Stimulated activated CD4-positive, alpha-beta T cell treated with anti-CD3 and anti-CD28 coated beads, Interleukin-12 subunit alpha, Interleukin-12 subunit beta, amount 100 ng/mL, for 4 hours (primary cell): Measurements from ENCODE around the gene CACNA1C.
A peak's percentile ranks its signal among the peaks of the same experiment; 100 is the strongest.

Source experiments
- DNase-seq: peaks from one replicate; pipeline ENCODE4 v3.0.0-alpha.2; 2020

Gene CACNA1C

DNA sequence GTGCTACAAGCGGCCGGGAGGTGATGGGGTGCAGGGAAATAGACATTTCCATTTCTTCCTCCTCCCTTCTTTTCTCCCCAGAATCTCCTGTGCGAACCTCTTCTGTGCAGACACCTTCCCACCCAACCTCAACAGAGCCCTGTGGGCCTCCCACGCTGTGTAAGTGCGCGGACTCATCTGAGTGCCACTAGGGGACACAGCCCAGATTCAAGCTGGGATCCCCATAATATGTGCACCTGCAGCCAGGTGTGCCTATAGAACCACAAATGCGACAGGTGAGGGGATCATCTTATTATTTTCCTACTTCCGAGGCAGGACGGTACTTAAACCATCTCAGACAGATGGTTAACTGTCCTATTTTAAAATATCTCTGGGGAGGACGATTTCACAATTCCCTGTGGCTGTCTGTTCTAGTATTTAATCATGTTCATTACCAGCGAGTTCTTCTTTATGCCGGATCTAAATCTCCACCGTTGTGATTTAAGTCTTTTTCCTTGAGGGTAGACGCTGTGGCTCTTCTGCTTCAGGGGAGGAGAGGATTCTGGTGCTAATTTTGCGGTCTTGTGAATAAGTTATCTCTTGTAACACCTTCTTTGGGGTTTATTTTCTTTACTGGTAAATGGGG is 17.2 kb upstream of the CACNA1C start:
- DNase-seq: no peak

DNA sequence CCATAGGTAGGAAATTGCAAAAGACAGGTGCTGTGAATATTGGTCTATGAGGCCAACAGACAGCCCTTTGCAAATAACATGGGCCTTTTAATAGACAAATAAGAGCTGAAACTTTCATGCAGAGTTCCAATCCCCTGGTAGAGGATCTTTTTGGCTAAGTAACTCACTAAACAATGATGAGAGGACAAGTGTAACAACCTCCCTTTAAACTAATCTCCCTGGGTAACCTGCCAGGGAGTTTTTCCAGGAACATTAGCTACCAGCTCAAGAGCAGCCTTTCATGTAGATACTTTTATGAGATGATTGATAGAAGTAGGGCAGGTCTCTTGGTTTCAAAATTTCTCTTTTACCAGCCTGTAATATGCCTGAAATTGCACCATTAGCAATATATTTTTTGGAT is 13.8 kb upstream of the CACNA1C start:
- no peak for DNase-seq

DNA sequence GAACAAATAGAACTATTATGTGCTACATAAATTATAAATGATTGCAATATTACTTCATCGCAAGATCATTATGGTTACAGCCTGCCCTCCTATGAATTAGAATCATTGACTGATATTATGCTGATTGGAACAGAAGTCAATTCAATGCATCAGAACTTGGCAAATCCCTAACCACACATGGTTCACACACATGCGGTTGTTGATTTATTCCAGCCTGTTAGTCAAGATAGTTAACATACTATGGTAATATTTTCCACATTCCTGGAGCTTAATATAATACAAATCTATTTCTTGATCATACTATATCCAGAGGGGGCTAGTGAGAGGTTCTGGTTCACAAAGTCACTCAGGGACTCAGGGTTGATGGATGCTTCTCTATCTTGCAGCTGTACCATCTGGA is 9.7 kb upstream of the CACNA1C start:
- no peak for DNase-seq

DNA sequence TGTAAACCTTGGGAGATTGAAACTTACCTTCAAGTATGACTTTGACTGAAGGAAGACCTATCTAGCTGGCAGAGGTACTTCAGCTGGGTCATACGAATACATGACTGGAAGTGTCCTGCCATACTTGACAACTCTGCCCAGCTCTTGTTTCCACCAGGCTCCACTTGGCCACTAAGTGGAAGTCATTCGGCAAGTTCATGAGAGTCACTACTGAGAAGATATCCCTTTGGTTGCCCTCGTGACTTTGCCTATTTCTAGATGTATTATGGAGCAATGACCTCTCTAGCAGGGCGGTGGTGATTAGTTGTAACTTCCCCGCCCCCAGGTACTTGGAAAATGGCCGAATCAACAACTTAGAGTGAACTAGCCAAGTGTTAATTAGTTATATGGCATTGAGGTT is 8.6 kb upstream of the CACNA1C start:
- no peak for DNase-seq

DNA sequence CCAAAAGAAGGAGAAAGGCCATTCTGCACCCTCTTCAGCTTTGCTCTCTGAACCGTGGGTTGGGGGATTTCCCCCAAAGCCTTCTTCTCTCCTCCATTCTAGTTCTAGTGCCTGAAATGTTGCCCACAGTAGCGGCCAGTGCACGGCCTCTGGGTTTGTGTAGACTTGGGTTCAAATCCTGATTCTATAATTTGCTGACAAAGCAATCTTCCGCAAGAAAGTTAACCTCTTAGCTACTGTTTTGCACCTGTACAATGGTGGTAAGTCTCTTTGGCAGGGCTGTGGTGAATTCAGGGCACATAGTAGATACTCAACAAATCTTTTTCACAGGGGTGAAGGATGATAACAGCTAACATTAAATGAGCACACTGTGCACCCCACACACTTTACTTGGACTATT is 5.8 kb upstream of the CACNA1C start:
- no peak for DNase-seq

DNA sequence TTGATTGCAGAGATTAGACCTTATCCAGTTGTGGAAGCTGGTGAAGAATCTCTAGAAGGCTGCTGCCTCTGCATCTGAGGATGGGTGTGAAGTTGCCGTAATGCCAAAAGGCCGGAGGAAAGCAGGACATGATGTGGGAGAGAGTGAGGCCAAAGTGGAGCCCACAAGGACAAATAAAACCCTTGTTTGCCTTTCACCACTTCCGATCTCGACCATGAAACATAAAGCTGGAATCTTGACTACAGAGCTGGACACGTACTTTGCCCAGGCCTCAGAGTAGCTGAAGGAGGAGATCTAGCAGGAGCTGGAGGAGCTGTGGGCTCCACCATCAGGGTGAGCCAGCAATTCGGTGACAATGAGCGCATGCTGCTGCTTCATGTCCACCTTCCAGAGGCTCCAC is 5.0 kb upstream of the CACNA1C start:
- no peak for DNase-seq

DNA sequence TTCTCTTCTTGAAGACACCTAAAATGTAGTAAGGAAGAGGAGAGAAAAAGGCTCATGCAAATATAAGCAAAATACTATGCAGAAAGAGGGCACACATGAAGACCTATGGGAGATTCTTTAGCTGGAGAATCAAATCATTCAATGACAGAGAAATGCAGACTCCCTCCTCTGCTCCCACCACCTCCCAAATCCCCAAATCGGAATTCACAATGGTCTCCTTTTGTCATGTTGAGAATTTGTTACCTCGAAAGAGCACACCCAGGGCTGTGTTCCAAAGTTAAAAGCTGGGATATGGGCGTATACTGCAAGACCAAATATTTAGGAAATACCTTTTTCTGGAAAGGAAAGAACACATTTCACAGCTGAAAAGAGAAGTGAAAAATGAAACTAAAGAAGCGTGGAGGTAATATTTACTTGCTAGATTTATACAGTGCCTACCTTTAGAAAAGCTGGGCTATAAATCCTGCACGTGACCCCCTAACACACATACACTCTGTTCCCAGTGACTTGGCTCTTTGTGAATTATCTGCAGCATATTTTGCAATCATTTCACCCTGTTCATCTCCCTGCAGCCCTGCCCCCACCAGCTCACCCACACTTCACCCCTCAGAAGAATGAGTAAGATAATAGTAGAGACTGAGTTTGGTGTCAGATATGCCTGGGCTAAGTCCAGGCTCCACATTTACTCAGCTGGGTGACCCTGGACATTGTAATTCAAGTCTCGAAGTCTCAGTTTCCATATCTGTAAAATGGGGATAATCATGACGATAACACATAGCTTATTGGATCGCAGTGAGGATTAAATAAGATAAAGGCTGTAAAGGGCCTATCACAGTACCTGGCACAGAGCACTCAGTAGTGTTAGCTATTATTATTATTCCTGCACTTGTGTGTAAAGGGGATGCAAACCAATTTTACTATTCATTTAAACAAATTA is 2.9 kb upstream of the CACNA1C start:
- no peak for DNase-seq

DNA sequence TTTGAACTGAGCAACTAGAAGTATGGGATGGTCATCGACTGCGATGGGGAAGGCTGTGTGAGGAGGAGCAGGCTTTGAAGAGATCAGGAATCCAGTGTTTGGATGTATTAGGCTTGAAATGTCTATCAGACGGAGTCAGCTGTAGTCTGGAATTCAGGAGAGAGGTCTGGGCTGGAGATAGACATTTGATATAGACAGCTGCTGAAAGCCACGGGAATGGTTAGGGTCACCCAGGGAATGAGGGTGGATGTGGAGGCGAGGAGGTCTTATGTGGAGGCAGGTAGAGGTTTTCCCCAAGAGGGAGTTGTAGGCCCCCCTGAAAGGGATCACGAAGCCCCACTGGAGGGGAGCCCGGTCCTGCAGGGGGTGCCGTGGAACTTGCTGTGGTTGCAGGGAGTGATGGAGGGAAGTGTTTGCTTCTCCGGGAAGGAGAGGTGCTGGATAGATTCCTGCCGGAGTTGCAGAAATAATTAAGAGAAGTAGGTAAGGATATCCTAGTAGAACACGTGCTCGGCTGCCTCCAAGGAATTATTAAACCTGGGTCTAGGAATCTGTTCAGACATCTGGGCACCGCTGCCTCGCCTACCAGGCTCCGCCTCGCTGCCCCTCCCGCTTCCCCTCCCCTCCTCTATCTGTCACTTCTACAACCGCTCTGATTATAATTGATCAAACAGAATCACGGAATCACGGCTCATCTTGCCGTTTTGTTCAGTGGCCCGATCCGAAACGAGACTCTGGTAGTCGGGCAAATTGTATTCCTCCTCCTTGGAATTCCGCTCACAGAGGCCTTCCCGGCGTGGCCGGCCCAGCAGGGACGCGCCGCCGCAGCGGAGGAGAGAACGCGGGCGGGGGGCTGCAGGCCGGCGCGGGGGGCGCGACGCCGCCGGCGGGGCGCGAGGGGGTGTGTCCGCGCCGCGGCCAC is 826 bp upstream of the CACNA1C start:
- no peak for DNase-seq

DNA sequence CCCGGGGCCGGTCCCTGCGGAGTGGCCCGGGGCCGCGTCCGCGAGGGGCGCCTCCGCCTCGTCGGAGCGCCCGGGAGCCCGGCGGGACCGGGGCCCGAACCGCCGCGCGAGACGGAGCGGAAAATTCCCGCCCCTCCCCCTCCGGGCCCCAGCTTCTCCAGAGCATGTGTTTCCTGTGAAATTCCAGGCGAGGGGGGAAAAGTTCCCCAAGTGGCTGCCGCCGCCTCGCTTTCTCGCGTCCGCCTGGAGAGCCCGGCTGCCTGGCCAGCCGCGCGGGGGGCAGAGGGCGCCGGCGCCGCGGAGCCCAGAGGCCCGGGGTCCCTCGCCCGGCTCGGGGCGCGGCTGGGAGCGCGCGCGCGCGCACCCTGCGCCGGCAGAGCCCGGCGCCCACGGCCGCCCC is 904 bp downstream of the CACNA1C start:
- no peak for DNase-seq

DNA sequence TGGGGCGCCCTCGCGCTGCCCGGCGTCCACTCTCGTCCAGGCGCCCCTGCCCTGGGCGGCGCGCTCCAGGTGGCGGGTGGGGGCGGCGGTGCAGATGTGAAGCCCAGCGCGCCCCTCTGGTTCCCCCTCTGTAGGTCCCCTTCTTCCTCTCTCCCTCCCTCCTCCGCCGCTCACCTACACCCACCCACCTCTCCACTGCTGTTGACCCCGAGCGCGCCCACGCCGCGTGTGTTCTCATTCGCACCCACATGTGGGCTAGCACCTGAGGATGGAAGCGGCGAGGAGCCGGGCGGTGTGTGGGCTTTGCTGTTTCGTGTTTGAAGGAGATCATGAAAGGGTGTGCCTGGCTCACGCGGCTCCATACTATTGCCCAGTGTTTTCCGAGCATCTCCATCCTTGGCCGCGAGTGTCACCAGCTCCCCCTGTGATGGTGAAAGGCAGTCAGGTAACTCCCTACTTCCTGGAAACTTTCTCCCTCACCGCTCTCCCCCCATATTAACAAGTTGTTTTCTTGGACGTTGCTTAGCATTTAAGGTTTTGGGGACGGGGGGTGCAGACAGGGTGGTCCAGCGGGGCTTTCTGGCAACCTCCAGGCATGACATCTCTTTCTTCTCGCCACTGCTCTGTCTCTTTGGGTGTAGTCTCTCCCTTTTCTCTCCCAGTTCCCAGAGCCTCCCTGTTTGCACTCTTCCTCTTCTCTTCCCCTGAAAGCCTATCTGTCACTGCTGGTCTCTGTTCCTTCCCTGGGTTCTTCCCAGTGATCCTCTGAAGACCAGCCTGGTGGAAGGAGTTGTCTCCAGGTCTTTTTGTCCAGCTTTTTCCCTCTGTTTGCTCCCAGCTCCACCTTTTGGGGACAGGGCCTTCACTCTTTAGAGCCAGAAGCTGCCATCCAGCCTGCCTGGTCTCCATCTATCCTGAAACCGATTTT is 1.6 kb downstream of the CACNA1C start:
- no peak for DNase-seq

DNA sequence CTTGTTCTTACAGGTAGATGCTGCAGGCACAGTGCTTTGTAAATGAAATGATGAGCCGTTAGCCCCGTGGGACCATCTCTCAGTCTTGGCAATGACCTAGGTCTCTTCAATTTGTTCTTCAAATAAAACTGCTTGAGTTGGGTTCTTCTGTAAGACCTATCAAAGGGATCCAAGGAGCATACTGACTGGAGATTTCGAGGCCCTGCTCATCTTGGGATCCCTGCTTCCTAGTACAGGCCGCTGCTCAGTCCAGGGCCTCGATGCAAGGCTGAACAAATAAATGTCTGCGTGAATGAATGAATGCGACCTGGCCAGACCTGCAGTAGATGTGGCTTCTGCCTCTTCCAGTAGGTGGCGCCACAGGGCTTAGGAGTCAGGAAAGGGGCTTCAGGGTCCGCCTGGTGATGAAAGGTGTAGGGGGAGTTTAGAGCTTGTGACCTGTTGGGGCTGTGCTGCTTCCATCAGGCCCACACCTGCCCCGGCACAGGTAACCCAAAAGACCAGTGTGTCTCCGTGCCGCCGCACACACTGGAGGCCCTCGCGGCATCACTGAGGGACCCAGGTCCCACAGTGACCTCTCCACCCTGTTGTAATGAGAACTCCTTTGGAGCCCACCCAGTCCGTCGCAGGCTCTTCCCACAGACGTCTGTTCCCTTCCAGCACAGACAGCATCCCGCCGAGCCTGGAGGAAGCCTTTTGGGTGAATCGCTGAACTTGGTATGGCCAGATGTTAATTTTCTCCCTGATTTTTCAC is 4.4 kb downstream of the CACNA1C start:
- peak; percentile 25 for DNase-seq

DNA sequence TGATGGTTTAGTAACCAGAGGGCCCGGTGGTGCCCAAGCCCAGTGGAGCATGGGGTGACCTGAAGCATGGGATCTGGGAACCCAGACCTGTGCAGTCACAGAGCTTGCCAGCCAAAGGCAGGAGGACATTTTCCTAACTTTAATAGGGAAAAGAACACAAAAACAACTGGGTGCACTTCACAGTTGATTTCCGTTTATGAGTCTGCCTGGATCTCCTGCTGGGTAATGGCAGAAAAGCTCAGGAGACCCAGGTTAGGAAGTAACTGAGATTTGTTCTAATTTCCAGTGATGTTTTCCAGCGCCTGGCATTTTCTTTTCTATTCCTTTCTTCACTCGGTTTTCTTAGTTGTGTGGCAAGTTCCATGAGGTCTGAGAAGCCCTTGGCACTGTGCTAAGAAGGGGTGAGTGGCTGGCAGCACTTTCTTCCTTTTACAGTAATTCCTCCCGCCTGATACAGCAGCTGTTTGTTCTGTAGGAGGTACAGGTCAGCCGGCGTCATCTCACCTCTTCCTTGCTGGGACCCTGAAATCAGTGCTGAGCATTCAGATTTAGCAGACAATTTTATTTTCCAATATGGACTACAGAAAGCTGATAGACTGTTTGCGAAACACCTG is 5.1 kb downstream of the CACNA1C start:
- DNase-seq: no peak

DNA sequence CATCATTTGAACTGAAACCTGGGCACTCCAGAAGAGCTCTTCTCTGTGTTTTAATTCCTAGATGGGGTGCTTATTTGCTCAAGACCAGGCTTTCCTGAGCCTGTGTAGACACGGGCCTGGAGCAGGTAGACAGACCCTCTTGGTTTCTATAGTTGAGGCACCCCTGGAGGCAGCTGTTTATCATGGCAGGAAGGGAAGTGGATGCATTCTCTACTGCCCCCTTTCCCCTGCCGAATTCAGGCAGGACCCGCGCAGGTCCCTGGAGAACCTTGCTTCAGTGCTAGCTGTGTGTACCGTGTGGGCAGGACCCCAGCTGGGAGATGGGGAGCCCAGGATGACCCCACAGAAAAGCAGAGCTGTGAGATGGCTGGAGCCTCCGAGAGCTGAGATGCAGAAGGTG is 6.0 kb downstream of the CACNA1C start:
- DNase-seq: no peak

DNA sequence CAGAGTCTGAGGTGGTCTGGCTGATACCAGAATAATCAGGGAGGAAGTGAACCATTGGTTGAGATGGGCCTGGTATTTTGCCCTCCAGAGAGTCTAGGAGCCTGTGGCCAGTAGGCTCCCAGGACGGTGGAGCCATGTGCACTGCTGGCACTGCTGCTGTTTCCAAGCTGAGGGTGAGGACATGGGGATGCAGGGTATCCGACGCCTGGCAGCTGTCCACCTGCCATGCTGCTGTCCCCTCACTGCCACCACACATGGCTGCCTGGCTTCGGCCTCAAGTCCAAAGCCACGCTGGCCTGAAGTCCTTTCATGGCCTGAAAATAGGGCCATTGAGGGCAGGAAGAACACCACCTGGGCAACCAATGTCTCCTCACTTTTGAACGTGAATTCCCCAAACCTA is 8.6 kb downstream of the CACNA1C start:
- no peak for DNase-seq

DNA sequence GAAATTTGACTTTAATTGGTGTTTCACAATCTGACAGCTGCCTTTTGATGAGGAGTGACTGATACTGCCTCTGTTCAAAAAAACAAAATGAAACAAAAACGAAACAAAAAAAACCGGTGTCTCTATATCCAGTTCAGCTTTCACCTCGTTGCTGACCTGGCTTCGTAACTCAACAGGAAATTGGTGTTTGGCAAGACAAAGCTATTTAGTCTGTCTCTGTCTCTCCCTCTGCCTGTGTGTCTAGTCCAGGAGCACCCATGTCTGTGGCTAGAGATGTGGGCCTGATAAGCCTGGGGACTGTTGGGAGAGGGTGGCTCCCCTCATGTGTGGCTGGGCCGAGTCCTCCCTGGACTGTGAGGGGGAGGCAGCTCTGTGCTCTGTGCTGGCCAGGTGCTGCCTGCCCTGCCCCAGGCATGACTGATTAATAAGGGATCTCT is 11.3 kb downstream of the CACNA1C start:
- DNase-seq: no peak

DNA sequence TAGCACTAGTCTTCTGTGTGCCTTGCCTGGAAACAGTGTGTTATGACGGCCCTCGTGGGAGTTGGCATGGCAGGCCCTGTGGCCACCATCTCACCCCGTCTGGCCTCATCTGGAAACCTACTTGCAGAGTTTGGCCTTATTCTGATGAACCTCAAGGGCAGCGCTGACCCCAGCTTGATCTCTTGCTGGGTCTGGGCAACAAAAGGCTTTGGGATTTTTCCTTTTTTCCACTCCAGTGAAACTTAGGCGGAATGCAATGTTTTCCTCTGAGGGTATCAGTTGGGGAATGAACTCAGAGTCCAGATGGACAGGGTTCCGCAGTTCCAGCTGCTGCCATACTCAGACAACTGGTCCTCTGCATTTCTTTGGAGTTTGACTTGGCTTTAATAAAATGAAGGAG is 15.9 kb downstream of the CACNA1C start:
- no peak for DNase-seq

DNA sequence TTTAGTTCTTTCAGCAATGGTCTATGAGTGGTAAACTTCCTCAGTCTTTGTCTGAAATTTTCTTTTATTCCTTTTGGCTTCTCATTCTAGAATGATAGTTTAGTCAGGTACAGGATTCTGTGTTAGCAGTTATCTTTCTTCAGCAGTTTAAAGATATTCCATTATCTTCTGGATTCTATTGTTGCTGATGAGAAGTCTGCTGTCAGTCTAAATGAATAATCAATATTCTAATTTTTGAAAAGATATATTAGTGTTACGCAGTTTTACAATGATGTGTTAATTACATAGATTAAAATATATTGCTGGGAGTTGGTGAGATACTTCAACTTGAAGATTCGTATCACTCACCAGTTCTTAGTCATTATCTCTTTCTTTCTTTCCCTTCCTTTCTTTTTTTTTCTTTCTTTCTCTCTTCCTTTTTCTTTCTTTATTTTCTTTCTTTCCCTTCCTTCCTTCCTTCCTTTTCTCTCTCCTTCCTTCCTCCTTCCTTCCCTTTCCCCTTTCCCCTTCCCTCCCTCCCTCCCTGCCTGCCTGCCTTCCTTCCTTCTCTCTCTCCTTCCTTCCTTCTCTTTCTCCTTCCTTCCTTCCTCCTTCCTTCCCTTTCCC is 17.8 kb downstream of the CACNA1C start:
- DNase-seq: no peak

DNA sequence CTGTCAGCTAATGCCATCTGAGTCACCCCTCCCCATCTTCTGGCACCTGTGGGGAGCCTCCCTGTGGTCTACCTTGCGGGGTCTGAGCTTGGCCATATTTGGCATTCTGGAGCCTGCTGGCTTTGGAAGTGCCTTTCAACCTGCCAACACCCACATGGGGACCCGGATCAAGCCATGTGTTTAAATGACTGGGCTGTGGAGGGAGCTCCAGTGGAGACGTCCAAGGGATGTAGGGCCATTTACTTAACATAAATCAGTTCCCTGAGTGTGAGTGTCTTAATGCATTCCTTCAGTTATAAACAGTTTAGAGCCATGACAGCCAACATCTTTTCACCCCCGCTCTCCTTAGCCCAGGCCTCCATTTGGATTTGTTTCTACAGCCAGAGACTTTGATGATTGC is 22.0 kb downstream of the CACNA1C start:
- DNase-seq: no peak

DNA sequence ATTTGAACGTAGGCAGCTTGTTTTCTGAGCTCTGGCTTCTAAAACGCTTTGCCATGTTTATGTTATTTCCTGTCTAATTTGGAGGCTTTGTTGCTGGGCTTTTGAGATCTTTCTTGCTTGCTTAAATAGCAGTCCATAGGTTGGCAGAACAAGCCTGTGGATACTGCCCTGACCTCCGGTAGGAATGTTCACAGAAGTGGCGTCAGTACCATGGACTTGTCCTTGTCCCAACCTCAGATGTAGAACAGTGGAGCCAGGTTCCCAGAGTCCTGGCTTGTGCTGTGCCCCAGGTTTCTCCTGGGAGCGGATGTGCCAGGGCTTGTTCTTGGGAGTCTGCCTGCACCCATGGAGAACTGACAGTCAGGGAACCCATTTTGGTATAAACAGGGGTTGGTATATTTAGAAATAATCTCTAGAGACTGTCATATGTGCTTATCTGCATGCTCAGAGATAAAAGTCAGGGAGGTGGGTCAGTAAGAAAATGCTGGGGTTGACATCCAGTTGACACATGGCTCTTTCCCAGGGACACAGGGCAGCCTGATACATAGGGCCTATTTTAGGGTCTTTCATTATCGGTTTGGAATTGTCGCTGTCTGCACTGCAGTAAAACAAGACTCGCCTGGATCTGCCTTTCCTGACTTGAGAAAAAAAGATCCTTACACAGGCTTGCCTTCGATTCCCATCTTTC is 22.9 kb downstream of the CACNA1C start:
- no peak for DNase-seq

DNA sequence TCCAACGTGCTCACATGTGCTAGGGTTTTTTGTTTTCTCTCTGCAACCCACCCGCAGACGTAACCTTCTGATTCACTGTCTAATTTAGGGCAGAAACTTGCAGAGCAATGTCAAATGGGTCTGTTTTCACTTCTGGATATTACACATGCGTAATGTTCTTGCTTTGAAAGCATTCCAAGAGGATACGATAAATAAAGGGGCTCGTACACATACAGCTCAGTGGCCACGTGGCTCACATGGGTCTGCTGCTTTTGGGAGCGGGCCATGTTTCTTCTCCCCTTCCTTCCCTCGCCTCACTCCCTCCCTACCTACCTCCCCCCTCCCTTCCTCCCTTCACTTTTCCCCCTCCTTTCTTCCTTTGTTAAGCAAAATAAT is 23.4 kb downstream of the CACNA1C start:
- no peak for DNase-seq
